ENCODE data around the gene ARHGAP42.

Gene ARHGAP42

GRCh38 chr11:100681064-100681502, 6.0 kb upstream of the ARHGAP42 start:
- peak in 1 of 2 experiments; percentile 47 for DNase-seq (ENCODE audit: low read depth in 2 of 2)

GRCh38 chr11:100682247-100682969, 4.7 kb upstream of the ARHGAP42 start:
- DNase-seq (ENCODE audit: low read depth in 2 of 2) = no peak

GRCh38 chr11:100683126-100683525, 4.0 kb upstream of the ARHGAP42 start:
- no peak for DNase-seq (ENCODE audit: low read depth in 2 of 2)

- no peak for DNase-seq (ENCODE audit: low read depth in 2 of 2)
Measured at GRCh38 chr11:100684101-100685065, 2.7 kb upstream of the ARHGAP42 start.

- DNase-seq (ENCODE audit: low read depth in 2 of 2) = no peak
Measured at GRCh38 chr11:100686476-100687053, 523 bp upstream of the ARHGAP42 start.

GRCh38 chr11:100687630-100688395, 725 bp downstream of the ARHGAP42 start:
- DNase-seq (ENCODE audit: low read depth in 2 of 2) = peak; percentile 61 to 65

- DNase-seq (ENCODE audit: low read depth in 2 of 2) = no peak
Measured at GRCh38 chr11:100689141-100689540, 2.1 kb downstream of the ARHGAP42 start.

GRCh38 chr11:100691896-100692653, 5.0 kb downstream of the ARHGAP42 start:
- DNase-seq (ENCODE audit: low read depth in 2 of 2) = no peak

- DNase-seq (ENCODE audit: low read depth in 2 of 2) = no peak
Measured at GRCh38 chr11:100695911-100696310, 8.8 kb downstream of the ARHGAP42 start.

- no peak for DNase-seq (ENCODE audit: low read depth in 2 of 2)
Measured at GRCh38 chr11:100703139-100703538, 16.1 kb downstream of the ARHGAP42 start.

- no peak for DNase-seq (ENCODE audit: low read depth in 2 of 2)
Measured at GRCh38 chr11:100703801-100704575, 16.9 kb downstream of the ARHGAP42 start.

- no peak for DNase-seq (ENCODE audit: low read depth in 2 of 2)
Measured at GRCh38 chr11:100705447-100705846, 18.4 kb downstream of the ARHGAP42 start.

- no peak for DNase-seq (ENCODE audit: low read depth in 2 of 2)
Measured at GRCh38 chr11:100706179-100706578, 19.1 kb downstream of the ARHGAP42 start.

GRCh38 chr11:100709233-100709957, 22.3 kb downstream of the ARHGAP42 start:
- DNase-seq (ENCODE audit: low read depth in 2 of 2) = peak; percentile 59 to 60

- no peak for DNase-seq (ENCODE audit: low read depth in 2 of 2)
Measured at GRCh38 chr11:100711984-100712383, 24.9 kb downstream of the ARHGAP42 start.

GRCh38 chr11:100712583-100712982, 25.5 kb downstream of the ARHGAP42 start:
- DNase-seq (ENCODE audit: low read depth in 2 of 2) = no peak

- no peak for DNase-seq (ENCODE audit: low read depth in 2 of 2)
Measured at GRCh38 chr11:100715165-100715761, 28.2 kb downstream of the ARHGAP42 start.

GRCh38 chr11:100716838-100717237, 29.8 kb downstream of the ARHGAP42 start:
- peak in 1 of 2 experiments; percentile 27 for DNase-seq (ENCODE audit: low read depth in 2 of 2)

GRCh38 chr11:100719362-100719761, 32.3 kb downstream of the ARHGAP42 start:
- no peak for DNase-seq (ENCODE audit: low read depth in 2 of 2)
